Activated CD8-positive, alpha-beta memory T cell treated with anti-CD3 and anti-CD28 coated beads, Interleukin-2, amount 10 ng/mL, durations not matched to agents 7 days and 5 days (primary cell): ENCODE data around the gene GPSM1. TPM values are rescaled to one million over a fixed set of nuclear protein-coding genes. Genes with fewer than 3 reads are reported as not detected.

Experiments
- ATAC-seq: fragments of 150-1000 bp; cut with Tn5 transposase; one replicate; pipeline ENCODE4 v1.10.0; 2021; ENCODE audit warnings: moderate library complexity
- CTCF ChIA-PET: fragments of 350-600 bp; sonication (Branson Sonifier 250); formaldehyde crosslinking; loops from one replicate; lab custom pipeline; 2021; ENCODE audit warnings: antibody characterized with exemption; lab: Charles Lee
- DNase-seq: peaks from one replicate; pipeline ENCODE4 v3.0.0-alpha.2; 2020
- H3K27ac Mint-ChIP-seq: one replicate; pipeline ENCODE4 v1.8.0; 2021; ENCODE audit warnings: mild to moderate bottlenecking, mixed read lengths
- H3K27me3 Mint-ChIP-seq: one replicate; pipeline ENCODE4 v1.8.0; 2021; ENCODE audit warnings: mixed read lengths
- H3K36me3 Mint-ChIP-seq: one replicate; pipeline ENCODE4 v1.8.0; 2021; ENCODE audit warnings: mild to moderate bottlenecking, mixed read lengths
- H3K4me1 Mint-ChIP-seq: one replicate; pipeline ENCODE4 v1.8.0; 2021; ENCODE audit warnings: mixed read lengths
- H3K4me3 Mint-ChIP-seq: one replicate; pipeline ENCODE4 v1.8.0; 2021; ENCODE audit warnings: mild to moderate bottlenecking, moderate library complexity, mixed read lengths
- H3K9me3 Mint-ChIP-seq: one replicate; pipeline ENCODE4 v1.8.0; 2022; ENCODE audit warnings: low read depth, mixed read lengths
- total RNA-seq, 2 experiments: library from RNA; stranded (reverse); gene quantifications; one replicate each; pipeline ENCODE4 v1.2.3, GENCODE V29; 2021

The GPSM1 gene
- total RNA-seq, 2 experiments from 2014 or later, result 4.5 to 6.7 TPM

GRCh38 chr9:136285501-136286358 is 41.6 kb upstream of the GPSM1 start:
- no peak for ATAC-seq
- no peak for DNase-seq
- H3K36me3 Mint-ChIP-seq, result no peaks in the 10 kb centered on the region
- no peaks in the 10 kb centered on the region for H3K4me1 Mint-ChIP-seq
- H3K27me3 Mint-ChIP-seq, result no peaks in the 10 kb centered on the region
- no peak overlapping the region for H3K27ac Mint-ChIP-seq
- no peaks in the 10 kb centered on the region for H3K9me3 Mint-ChIP-seq
- CTCF ChIA-PET, result no interaction called here
- no peak overlapping the region for H3K4me3 Mint-ChIP-seq

- Mint-ChIP-seq H3K9me3 (no peaks in the 10 kb centered on the region), H3K27me3 (no peaks in the 10 kb centered on the region), H3K4me1 (no peaks in the 10 kb centered on the region), H3K36me3 (no peaks in the 10 kb centered on the region), H3K27ac (no peak overlapping the region), H3K4me3 (no peak overlapping the region)
- no peak for DNase-seq
- CTCF ChIA-PET, result no interaction called here
- no peak for ATAC-seq
Observed at GRCh38 chr9:136286359-136286986, 40.9 kb upstream of the GPSM1 start.

GRCh38 chr9:136286987-136287379 is 40.4 kb upstream of the GPSM1 start:
- CTCF ChIA-PET, result no interaction called here
- DNase-seq (no peak), ATAC-seq (no peak)
- H3K4me1 Mint-ChIP-seq, result no peaks in the 10 kb centered on the region
- H3K9me3 Mint-ChIP-seq, result no peaks in the 10 kb centered on the region
- H3K4me3 Mint-ChIP-seq, result no peak overlapping the region
- H3K36me3 Mint-ChIP-seq, result no peaks in the 10 kb centered on the region
- no peak overlapping the region for H3K27ac Mint-ChIP-seq
- H3K27me3 Mint-ChIP-seq, result no peaks in the 10 kb centered on the region

- Mint-ChIP-seq H3K36me3 (no peaks in the 10 kb centered on the region), H3K4me3 (no peak overlapping the region), H3K27me3 (no peaks in the 10 kb centered on the region), H3K9me3 (no peaks in the 10 kb centered on the region), H3K4me1 (no peaks in the 10 kb centered on the region), H3K27ac (no peak overlapping the region)
- DNase-seq (no peak), ATAC-seq (no peak)
- CTCF ChIA-PET, result no interaction called here
Observed at GRCh38 chr9:136287960-136288753, 39.2 kb upstream of the GPSM1 start.

- H3K4me3 Mint-ChIP-seq, result no peak overlapping the region
- no peaks in the 10 kb centered on the region for H3K9me3 Mint-ChIP-seq
- no peak overlapping the region for H3K27ac Mint-ChIP-seq
- DNase-seq, result no peak
- no peak for ATAC-seq
- no peaks in the 10 kb centered on the region for H3K27me3 Mint-ChIP-seq
- no peaks in the 10 kb centered on the region for H3K4me1 Mint-ChIP-seq
- CTCF ChIA-PET, result no interaction called here
- H3K36me3 Mint-ChIP-seq, result no peaks in the 10 kb centered on the region
Observed at GRCh38 chr9:136289651-136290507, 37.5 kb upstream of the GPSM1 start.

GRCh38 chr9:136290508-136291000 is 36.8 kb upstream of the GPSM1 start:
- no peaks in the 10 kb centered on the region for H3K4me1 Mint-ChIP-seq
- no peaks in the 10 kb centered on the region for H3K27me3 Mint-ChIP-seq
- no peaks in the 10 kb centered on the region for H3K36me3 Mint-ChIP-seq
- no peak overlapping the region for H3K27ac Mint-ChIP-seq
- ATAC-seq (no peak), DNase-seq (no peak)
- no peak overlapping the region for H3K4me3 Mint-ChIP-seq
- no peaks in the 10 kb centered on the region for H3K9me3 Mint-ChIP-seq
- CTCF ChIA-PET, result no interaction called here

GRCh38 chr9:136291306-136292025 is 35.9 kb upstream of the GPSM1 start:
- DNase-seq (no peak), ATAC-seq (no peak)
- H3K4me1 Mint-ChIP-seq, result no peaks in the 10 kb centered on the region
- H3K27ac Mint-ChIP-seq, result no peak overlapping the region
- no peaks in the 10 kb centered on the region for H3K27me3 Mint-ChIP-seq
- H3K9me3 Mint-ChIP-seq, result no peaks in the 10 kb centered on the region
- CTCF ChIA-PET, result no interaction called here
- no peak overlapping the region for H3K4me3 Mint-ChIP-seq
- no peaks in the 10 kb centered on the region for H3K36me3 Mint-ChIP-seq

- no peak for DNase-seq
- Mint-ChIP-seq H3K27me3 (no peaks in the 10 kb centered on the region), H3K9me3 (no peaks in the 10 kb centered on the region), H3K27ac (no peak overlapping the region), H3K36me3 (no peaks in the 10 kb centered on the region), H3K4me3 (no peak overlapping the region), H3K4me1 (no peaks in the 10 kb centered on the region)
- no peak for ATAC-seq
- CTCF ChIA-PET, result no interaction called here
Observed at GRCh38 chr9:136292026-136292538, 35.3 kb upstream of the GPSM1 start.

GRCh38 chr9:136292591-136293448 is 34.5 kb upstream of the GPSM1 start:
- Mint-ChIP-seq H3K27me3 (no peaks in the 10 kb centered on the region), H3K27ac (no peak overlapping the region), H3K36me3 (no peaks in the 10 kb centered on the region), H3K4me1 (no peaks in the 10 kb centered on the region), H3K4me3 (no peak overlapping the region), H3K9me3 (no peaks in the 10 kb centered on the region)
- ATAC-seq (no peak), DNase-seq (no peak)
- CTCF ChIA-PET, result no interaction called here

- Mint-ChIP-seq H3K27ac (no peak overlapping the region), H3K27me3 (no peaks in the 10 kb centered on the region), H3K36me3 (no peaks in the 10 kb centered on the region), H3K4me3 (no peak overlapping the region), H3K9me3 (no peaks in the 10 kb centered on the region), H3K4me1 (no peaks in the 10 kb centered on the region)
- ATAC-seq (no peak), DNase-seq (no peak)
- CTCF ChIA-PET, result no interaction called here
Observed at GRCh38 chr9:136293476-136294077, 33.8 kb upstream of the GPSM1 start.

- Mint-ChIP-seq H3K4me3 (no peak overlapping the region), H3K27ac (no peak overlapping the region), H3K27me3 (no peaks in the 10 kb centered on the region), H3K4me1 (no peaks in the 10 kb centered on the region), H3K9me3 (no peaks in the 10 kb centered on the region), H3K36me3 (no peaks in the 10 kb centered on the region)
- CTCF ChIA-PET, result no interaction called here
- no peak for ATAC-seq
- DNase-seq, result no peak
Observed at GRCh38 chr9:136294437-136294836, 32.9 kb upstream of the GPSM1 start.
